ENCODE results near the gene ZBTB21.

ZBTB21 gene

DNA sequence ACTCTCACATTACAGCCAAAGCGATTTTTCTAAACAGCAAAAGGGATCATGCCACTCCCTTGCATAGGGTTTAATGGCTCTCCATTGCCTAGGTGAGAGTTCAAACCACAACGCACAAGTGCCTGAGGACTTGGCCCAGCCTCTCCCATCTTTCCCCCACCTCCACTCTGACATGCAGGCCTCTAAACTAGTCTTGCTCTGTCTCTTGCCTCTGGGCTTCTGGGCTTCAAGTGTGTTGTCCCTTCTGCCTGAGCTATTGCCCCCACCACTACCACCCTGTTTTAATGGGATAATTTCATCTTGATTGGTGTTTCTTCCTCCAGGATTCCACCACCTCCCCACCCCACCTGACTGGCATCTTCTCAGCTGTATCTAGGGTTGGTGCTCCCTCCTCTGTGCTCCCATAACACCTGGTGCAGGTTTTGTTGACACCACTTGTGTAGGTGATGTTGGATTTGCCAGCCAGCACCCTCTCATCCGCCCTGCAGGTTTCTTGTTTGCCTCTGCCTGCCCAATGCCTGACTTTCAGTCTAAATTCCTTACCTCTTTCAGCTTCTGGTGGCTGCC, 2.7 kb upstream of the ZBTB21 start:
- Histone ChIP-seq H3K4me1 (peaks cover 0 to 13% (median 6%) of the 10 kb centered on the region in 4 donors), H3K36me3 (no peaks in the 10 kb centered on the region), H3K27ac (no peak overlapping the region), H3K9me3 (no peaks in the 10 kb centered on the region), H3K27me3 (no peaks in the 10 kb centered on the region), H3K4me3 (no peak overlapping the region)
- TF ChIP-seq, protein P1, sequence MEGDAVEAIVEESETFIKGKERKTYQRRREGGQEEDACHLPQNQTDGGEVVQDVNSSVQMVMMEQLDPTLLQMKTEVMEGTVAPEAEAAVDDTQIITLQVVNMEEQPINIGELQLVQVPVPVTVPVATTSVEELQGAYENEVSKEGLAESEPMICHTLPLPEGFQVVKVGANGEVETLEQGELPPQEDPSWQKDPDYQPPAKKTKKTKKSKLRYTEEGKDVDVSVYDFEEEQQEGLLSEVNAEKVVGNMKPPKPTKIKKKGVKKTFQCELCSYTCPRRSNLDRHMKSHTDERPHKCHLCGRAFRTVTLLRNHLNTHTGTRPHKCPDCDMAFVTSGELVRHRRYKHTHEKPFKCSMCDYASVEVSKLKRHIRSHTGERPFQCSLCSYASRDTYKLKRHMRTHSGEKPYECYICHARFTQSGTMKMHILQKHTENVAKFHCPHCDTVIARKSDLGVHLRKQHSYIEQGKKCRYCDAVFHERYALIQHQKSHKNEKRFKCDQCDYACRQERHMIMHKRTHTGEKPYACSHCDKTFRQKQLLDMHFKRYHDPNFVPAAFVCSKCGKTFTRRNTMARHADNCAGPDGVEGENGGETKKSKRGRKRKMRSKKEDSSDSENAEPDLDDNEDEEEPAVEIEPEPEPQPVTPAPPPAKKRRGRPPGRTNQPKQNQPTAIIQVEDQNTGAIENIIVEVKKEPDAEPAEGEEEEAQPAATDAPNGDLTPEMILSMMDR (IDR thresholded peaks at IDR 0.05) = no peak
- intact Hi-C loops (cut with DNase I; ENCODE audit: low total_unique reads) = loop anchor here (5.0 to 10.0 kb wide), 3 partner anchors 51 to 398 kb away; no protein-coding TSS in a partner anchor
- DNase-seq = no peak

DNA sequence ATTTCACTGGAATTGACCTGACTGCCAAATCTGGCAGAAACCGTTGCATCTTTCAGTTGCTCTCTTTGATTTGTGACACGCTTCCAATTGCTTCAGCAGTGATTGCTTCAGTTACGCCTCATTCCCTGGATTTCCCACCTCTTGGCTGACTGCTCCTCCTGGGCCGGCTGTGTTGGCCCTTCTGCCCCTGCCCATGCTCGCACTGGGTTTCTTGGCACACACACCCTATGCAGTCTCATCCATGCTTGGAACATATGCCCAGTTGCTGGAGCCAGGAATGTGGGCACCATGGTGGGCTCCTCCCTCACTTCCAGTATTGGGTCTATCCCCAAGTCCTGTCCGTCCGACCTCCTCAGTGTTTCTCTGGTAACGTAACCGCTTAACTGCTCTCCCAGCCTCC, 2.2 kb upstream of the ZBTB21 start:
- no peaks in the 10 kb centered on the region for H3K27me3 ChIP-seq
- peaks cover 0 to 13% (median 6%) of the 10 kb centered on the region in 4 donors for H3K4me1 ChIP-seq
- no peak overlapping the region for H3K27ac ChIP-seq
- H3K36me3 ChIP-seq = no peaks in the 10 kb centered on the region
- TF ChIP-seq, protein P1 (IDR thresholded peaks at IDR 0.05) = no peak
- no peaks in the 10 kb centered on the region for H3K9me3 ChIP-seq
- no peak for DNase-seq
- intact Hi-C loops (cut with DNase I; ENCODE audit: low total_unique reads) = loop anchor here (5.0 to 10.0 kb wide), 3 partner anchors 50 to 398 kb away; no protein-coding TSS in a partner anchor
- no peak overlapping the region for H3K4me3 ChIP-seq

DNA sequence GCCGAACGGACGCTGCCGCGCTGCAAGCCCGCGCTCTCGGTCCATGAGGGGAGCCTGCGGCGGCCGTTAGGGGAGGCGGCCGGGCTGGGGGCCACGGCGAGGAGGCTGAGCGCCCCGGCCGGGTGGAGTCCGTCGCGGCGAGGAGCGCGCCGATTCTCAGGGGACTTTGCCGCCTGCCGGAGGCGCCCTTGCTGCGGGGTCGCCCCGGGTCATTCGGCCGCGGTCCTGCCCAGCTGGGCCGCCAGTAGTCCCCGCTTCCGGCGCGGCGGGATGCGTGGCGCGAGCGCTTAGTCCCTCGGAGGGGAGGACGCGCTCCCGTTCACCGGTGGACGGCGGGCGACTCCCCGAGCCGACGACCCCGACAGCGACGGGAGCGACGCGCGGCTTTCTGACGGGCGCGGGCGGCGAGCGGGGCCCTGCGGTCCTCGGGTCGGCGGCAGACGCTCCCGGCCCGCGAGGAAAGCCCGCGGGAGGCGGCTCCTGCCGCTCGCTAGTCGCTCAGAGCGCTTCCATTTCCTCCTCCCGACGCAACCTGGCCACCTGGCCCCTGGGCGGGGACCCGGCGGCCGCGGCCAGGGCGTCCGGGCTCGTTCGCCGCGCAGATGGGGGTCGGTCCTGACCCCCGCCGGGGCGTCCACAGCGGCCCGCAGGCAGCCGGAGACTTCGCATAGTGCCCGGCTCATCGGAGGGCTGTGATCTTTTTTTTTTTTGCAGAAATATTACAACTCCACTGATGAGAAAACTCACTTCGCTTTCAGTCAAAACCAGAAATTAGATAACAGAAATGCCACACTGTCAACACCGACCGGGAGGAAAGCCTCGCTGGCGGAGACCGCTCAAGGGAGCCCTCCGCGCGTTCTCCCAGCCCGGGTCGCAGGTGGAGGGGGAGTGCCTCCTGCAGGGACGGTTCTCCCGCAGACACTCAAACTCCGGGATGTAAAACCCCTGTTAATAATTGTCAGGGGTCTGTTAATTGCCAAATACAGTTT, 641 bp upstream of the ZBTB21 start:
- Histone ChIP-seq H3K4me3 (peak overlapping the region; percentile 88 to 89), H3K27me3 (no peaks in the 10 kb centered on the region), H3K27ac (peak overlapping the region; percentile 91 to 99), H3K36me3 (no peaks in the 10 kb centered on the region), H3K4me1 (peaks cover 0 to 13% (median 6%) of the 10 kb centered on the region in 4 donors), H3K9me3 (no peaks in the 10 kb centered on the region)
- DNase-seq = no peak
- intact Hi-C loops (cut with DNase I; ENCODE audit: low total_unique reads) = loop anchor here (1.0 to 10.0 kb wide), 4 partner anchors 48 to 396 kb away; partner anchors contain the start of gene PRDM15
- TF ChIP-seq, protein P1 (IDR thresholded peaks at IDR 0.05) = peak in 1 of 2 experiments; percentile 19

DNA sequence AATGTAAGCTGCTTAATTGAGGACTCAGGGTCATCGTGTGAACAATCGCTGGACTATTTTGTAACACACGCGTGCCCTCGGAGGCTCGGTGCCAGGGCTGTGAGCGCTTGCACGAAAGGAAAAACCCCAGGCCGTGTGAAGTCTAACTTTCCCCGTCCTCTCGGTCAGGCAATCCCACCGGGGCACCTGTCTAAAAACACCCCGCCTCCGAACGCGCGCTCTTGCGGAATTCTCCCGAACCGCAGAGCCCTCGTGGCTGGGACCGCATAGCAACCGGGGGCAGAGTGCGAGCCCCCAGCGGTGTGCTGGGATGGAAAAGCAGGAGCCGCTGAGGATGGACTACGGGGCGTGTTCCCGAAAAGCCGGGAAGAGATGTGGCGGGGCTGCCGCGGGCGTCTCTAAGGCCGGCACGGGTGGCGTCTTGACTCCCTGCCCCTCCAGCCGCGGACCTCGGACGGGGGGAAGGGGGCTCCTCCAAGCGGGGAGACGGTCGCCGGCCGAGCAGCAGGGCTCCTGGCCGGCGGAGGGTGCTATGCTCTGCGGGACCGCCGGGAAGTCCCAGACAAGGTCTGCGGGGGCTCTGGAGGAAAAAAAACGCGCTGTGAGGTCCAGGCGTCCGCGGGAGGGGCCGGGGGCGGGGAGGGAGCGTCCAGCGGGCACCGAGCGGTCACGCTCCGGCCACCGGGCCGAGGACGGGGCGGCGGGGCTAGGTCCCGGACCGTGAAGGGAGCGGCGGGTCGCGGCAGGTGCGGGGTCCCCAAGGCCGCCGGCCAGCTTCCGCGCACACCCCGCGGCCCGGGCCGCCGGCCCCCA, 936 bp downstream of the ZBTB21 start:
- Histone ChIP-seq H3K4me3 (peak overlapping the region; percentile 88 to 89), H3K36me3 (no peaks in the 10 kb centered on the region), H3K9me3 (no peaks in the 10 kb centered on the region), H3K27ac (peak overlapping the region; percentile 91 to 99), H3K27me3 (no peaks in the 10 kb centered on the region), H3K4me1 (peaks cover 0 to 13% (median 6%) of the 10 kb centered on the region in 4 donors)
- intact Hi-C loops (cut with DNase I; ENCODE audit: low total_unique reads) = loop anchor here (5.0 kb wide), 2 partner anchors 88 to 108 kb away; no protein-coding TSS in a partner anchor
- peak; percentile 38 to 80 for DNase-seq
- TF ChIP-seq, protein P1 (IDR thresholded peaks at IDR 0.05) = peak in 1 of 2 experiments; percentile 11

DNA sequence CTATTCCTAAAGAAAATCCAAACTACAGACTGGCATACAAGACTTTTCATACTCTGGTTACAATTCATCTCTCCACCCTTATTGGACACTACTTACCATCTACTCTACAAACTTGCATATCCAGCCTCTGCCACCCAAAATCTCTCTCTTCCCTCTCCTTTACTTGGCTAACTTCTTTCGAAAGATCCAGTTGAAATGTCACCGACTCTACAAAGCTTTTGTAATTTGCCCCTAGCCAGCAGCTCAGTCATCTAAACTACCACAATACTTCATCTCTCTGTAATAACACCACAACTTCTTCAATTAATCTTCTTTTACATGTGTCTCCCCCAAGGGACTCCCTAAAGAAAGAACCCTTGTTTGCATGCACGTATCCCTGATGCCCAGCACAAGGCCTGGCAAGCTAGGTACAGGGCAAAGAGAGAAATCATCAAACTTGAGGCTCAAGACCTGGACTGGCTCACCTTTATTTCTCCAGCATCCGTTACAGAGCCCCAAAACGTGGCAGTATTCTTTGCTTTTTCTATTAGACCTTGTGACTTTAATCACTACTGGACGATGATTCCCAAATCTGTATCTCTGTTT, 2.7 kb downstream of the ZBTB21 start:
- DNase-seq = no peak
- H3K36me3 ChIP-seq = peaks cover 0 to 7% (median under 1%) of the 10 kb centered on the region in 3 donors
- intact Hi-C loops (cut with DNase I; ENCODE audit: low total_unique reads) = loop anchor here (5.0 kb wide), 2 partner anchors 90 to 110 kb away; no protein-coding TSS in a partner anchor

More for the DNA sequence above, 2.7 kb downstream of the ZBTB21 start:
- TF ChIP-seq, protein P1 (IDR thresholded peaks at IDR 0.05) = no peak
- Histone ChIP-seq H3K9me3 (no peaks in the 10 kb centered on the region), H3K4me1 (peaks cover 0 to 13% (median 6%) of the 10 kb centered on the region in 4 donors), H3K27me3 (no peaks in the 10 kb centered on the region), H3K27ac (no peak overlapping the region), H3K4me3 (no peak overlapping the region)
